HG02870 (cell line): ENCODE data around the gene EGFL7.

Experiments
- ATAC-seq: cut with Tn5 transposase; IDR thresholded peaks from one replicate; pipeline ENCODE4 v1.9.1; 2021; ENCODE audit warnings: mild to moderate bottlenecking, moderate library complexity; ENCODE audit not compliant: unreplicated experiment

The EGFL7 gene

DNA sequence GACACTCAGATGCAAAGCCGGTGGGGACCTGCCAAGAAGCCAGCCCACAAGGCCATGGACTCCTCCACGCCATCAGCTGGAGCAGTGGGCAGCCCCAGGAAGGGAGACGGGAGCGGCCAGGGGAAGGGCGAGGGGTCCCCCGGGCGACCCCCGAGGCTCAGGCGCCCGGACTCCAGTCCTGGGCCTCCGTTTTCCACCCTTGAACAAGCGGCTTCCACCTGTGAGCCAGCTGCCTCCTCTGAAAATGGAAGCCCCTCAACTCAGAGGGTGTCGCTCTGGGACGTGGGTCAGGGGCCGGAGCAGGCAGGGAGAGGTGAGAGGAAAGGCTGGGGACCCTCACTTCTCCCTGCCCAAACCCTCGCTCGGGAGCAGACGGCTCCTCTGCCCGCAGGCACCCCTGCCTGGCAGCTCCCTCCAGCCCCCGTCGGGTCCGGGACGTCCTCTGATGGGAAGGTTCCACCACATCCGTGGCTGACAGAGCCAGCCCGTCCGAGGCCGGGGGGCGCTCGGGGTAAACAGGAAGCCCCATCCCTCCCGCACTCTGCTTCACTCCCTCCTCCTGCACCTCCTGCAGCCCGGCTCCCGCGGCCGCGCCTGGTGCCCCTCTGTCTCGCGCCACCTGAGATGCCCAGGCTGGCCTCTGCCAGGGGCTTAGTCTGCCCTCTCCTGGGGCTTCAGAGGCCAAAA, 3.7 kb upstream of the EGFL7 start:
- no peak for ATAC-seq

DNA sequence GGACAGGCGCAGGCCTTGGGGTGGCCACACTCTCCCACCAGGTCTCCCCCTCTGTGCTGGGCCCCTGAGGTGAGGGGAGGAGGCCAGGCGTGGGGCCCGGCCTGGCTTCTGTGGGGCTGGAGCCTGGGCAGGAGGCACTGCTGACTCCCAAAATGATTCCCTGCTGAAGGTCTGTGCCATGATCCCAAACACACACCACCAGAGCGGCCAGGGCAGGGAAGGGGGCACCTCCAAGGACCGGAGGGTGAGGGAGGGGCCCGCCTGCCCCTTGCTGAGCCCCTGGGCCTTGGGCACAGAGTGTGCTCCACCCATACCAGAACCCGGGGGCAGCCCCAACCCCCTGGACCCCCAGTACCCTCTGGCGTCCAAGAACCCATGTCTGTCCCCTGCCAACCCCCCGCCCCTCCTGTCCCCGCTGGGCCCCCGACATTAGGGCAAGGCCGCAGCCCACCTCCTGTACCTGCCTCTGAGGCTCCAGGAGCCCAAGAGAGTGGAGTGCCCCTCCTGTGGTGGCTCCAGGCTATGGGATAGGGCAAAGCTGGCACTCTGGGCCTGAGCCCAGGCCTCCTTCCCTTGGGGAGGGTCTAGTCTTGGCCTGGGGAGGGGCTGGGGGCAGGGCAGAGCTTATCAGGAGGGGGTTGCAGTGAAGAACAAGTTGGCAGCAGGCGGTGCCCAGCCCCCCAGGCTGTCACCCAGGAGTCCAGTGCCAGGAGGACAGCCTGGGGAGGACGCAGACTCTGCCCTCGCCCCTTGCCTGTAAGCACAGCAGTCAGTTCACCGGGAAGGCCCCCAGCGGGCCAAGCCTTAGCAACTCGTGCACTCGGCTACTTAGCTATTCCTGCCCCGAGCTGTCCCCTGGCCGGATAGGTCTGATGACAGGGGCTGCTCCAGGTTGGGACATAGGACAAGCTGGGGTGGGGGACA, 2.6 kb upstream of the EGFL7 start:
- ATAC-seq = no peak

DNA sequence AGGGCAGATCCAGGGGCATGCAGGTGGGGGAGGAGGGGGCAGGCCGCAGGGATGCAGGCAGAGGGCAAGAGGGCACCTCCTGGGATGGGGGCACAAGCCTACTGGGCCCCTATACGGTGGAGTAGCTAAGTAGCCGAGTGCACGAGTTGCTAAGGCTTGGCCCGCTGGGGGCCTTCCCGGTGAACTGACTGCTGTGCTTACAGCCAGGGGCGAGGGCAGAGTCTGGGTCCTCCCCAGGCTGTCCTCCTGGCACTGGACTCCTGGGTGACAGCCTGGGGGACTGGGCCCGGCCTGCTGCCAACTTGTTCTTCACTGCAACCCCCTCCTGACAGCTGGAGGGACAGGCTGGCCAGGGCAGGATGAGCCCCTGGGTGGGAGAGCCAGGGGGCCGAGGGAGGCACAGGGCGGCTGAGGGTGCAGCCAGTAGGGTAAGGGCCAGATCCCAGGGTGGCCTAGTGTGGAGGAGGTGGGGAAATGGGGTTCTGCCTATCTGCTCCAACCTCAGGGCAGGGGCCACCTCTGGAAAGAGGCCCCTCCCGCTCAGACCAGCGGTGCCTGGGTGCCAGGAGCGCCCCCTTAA, 1.7 kb upstream of the EGFL7 start:
- ATAC-seq = no peak

DNA sequence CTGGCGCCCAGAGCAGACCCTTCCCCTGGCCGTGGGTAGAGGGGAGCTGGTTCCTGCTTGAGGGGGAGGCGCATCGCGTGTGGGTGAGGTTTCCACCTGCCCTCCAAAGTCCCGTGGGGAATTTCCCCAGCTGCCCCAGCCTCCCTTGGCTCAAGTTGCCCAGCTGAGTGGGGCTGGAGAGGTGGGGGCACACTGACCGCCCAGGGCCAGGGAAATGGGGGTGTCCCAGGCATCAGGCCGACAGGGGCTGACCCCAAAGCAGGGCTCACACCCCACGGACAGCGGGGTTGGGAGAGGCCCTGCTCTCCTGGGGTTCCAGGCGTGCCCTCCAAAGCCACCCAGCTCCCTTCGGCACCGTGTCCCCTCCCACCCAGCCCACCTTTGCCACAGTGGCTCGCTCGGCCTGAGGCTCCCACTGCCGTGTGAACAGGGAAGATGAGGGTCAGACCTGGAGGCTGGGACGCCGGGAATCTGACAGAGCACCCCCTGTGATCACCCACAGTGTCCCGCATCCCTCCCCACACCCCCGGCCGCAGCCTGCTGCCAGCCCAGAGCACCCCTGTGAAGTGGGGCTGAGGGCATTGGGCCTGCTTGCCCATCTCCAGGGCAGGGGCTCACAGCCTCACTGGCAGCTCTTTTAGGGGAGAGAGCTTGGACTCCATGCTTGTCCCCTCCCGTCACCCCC, 933 bp upstream of the EGFL7 start:
- no peak for ATAC-seq

DNA sequence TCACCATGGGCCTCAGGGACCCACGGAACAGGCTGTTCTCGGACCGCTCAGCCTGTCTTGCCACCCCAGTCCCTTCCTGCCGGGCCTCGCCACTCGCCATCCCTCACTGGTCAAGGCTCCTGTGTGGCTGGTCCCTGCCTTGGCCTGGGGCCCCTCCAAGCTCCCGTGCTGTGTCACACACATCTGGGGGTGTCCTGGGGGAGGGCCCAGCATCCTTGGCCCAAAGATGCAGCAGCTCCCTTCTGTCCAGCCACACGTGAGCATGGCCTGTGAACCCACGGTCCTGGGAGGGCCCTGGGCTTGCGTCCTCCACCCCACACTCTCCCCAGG, 425 bp upstream of the EGFL7 start:
- ATAC-seq = no peak

DNA sequence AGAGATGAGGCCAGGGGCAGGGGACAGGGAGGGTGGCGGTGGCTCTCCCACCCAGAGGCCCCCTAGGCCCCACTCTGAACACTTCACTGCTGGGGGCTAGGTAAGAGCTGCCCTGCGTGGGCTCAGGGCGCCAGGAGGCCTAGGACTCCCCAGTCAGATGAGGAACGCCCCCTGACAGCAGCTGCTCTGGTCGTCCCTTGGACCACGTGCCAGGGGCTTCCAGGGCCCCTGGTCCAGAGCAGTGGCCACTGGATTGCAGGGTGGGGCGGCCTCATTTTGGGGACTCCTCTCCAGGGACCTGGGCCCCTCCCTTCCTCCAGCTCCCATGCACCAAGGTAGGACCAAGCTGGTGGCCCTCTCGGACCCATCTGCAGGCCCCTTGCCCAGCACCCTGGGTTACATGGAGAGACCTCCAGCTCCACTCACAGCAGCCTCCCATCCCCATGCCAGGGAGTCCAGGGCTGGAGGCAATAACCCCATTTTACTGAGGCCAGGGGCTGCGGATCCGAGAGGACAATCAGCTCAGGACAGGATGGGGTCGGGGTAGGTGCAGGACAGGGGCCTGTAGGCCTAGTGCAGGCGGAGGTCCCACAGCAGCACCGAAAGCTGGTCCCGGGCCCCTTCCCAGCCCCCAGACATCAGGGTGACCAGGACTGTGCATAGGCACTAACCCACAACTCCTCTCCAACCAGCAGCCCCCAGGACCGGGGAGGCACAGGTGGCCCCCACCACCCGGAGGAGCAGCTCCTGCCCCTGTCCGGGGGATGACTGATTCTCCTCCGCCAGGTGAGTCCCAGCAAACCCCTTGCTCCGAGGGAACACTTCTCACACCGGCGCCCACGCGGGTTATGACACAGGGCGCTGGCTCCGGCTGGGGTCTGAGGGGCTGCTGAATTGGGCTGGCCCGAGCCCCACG, 1.5 kb downstream of the EGFL7 start:
- no peak for ATAC-seq

DNA sequence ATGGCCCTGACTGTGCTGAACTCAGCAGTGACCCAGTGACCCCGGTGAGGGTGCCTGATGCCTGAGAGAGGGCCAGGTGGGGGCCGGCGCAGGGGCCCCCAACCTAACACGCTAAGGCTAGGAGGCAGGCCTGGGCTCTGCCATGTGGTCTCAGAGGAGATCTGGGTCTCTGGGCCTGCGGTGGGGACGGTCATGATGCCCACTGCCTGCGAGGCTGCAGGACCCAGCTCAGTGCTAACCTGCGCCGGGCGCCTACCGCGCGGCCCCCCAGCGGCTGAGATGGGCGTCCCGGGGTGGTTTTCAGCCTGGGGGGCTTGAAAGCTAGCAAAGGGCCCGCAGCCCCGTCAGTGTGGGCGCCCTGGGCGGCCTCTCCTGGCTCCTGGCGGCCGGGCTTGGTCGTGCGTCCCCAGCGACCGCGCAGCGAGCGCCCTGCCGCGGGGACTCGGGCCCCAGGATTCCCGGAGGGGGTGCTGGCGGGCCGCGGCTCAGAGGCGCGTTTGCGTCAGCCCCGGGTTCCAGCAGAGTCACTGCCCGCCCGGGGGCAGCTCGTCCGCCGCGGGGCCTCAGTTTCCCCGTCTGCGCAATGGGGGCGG, 2.5 kb downstream of the EGFL7 start:
- no peak for ATAC-seq

DNA sequence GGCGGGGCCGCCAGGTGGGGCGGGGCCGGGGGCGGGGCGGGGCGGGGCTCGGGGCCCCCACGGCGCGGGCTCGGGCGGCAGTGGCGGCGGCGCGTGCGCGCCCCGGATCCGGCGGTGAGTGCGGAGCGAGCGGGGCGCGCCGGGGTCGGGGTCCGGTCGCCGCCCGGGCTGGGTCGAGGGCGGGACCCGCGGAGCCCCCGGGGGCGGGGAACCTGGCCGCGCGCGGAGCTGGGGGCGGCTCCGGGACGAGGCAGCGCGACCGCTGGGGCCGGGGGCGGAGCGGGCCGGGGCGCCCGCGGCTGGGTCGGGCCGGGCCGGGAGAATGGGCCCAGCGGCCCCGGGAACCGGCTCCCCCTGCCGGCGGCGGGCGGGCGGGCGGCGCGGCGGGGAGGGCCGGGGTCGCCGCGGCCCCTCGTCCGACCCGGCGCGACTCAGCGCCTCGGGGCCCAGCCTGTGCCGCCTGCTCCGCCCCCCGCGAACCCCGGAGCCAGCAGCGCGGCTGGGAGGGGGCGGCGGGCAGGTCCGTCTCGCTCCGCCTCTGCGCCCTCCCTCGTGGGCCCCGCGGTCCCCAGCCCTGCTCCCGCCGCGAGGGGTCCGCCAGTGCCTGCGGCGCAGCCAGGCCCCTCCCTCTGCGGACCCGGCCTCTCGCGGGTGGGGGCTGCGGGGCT, 3.1 kb downstream of the EGFL7 start:
- no peak for ATAC-seq

DNA sequence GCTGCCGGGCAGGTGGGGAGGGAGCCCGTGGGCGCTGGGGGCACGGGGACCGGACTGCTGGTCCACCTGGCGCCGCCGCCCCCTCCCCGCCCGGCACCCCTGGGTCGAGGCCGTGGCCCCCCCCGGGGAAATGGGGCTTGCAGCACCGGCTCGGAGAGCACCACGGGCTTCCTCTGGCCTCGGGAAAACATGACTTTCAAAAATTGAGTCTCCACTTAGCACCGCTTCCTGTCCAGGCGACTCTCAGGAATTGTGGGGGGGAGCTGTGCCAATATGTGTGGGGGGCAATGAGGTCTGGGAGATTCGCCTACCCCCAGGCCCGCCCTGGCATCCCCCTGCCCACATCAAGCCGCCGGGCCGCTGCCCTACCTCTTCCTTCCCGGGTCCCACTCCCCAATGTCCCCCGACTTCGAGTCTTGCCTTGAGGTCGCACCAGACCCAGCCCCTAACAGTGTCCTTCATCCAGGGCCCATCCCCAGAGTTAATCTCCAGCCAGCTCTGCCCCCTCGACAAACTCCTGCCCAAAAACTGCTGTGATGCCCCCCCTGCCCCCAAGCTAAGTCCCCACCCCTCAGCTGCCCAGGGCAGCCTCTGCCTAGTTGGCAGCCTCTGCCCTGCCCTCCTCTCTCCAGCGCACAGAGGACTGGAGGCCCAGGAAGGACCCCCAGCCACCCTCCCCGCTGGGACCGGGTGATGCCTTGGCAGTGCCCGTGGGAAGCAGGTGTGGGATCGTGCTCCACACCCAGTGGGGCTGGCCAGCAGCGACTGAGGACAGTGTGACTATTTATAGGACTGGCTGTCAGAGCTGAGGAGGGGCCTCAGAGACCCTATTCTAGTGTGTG, 3.9 kb downstream of the EGFL7 start:
- no peak for ATAC-seq

DNA sequence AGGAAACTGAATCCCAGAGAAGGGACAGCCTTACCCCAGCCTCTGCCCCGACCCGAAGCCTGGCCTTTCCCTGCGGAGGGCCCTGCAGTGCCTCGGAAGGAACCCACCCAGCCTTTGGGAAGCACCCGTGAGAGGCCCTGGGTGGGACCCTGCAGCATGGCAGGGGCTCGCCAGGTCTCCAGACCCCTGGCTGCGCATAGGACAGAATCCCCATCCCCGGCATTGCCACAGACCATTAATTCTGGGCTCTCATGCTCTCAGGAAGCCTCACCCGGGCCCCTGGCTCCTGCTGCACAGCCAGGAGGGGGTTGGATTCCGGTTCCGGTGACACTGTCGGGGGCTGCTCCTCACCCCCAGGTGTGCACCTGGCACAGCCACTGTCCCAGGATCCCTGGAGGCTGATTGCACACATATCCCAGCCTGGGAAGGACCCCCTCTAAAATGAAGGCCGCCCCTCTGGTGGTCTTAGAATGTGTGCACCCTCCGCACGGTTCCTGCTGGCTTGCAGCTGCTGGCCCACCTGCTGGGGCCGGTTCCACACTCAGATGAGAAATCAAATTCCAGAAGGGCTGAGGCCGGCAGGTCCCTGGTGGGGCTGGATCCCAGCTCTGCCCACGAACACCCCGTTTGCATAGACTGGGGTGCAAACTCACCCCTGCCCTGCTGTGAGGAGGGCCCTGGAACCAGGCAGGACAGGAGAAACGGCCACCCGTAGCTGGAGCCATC, 4.7 kb downstream of the EGFL7 start:
- ATAC-seq = no peak

DNA sequence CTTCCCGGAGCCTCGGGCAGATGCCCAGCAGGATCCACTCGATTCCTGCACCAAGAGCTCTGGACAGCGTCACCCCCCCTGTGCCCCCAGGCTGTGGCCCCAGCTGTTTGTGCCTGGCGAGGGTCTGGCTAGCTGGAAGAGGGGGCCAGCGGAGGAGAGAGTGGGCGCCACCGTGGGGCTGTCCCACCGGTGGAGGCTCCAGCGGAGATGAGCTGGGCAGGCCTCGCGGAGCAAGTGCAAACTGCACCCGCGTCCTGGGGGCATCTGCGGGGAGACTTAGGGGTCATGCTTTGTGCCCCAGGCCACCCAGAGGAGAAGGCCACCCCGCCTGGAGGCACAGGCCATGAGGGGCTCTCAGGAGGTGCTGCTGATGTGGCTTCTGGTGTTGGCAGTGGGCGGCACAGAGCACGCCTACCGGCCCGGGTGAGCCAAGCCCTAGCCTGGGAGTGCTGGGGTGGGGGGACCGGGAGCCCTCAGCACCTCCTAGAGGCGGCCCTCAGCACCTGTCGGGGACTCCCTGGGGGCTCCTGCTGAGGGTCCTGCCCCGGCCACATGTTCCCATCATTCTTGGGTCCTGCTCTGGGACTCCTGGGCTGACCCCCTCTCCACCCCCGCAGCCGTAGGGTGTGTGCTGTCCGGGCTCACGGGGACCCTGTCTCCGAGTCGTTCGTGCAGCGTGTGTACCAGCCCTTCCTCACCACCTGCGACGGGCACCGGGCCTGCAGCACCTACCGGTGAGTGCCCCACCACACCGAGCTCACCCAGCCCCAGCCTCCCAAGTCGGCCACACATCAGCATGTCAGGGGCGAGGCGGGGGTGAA, 5.4 kb downstream of the EGFL7 start:
- ATAC-seq = no peak

DNA sequence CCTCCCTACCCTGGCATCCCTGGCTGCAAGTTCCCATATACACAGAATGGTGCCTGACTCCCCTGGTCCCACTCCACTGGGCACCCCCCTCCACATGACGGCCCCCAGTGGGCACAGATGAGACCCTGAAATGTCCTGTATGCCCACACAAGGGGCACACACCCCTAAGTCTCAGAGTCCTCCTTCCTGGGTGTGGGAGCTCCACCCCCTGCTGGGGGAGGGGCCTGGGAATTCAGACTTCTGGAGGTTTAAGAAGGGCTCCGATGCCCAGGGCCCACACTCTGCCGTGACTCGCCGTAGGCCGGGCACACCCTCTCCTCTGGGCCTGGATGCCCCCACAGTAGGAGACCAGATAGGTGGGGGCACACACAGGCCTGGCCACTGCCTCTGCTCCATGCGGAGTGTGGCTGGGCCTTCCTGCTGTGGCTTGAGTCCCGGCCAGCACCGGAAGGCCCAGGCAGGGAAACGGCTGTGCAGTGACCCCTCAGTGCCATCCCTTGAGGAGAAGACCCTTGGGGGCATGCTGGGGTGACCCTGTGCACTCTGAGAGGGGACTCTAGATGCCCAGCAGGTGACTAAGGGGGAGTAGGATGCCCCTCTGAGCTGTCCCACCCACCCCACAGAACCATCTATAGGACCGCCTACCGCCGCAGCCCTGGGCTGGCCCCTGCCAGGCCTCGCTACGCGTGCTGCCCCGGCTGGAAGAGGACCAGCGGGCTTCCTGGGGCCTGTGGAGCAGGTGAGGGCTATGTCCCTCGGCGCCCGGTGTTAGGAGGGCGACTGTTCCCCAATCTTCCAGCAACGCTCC, 6.5 kb downstream of the EGFL7 start:
- ATAC-seq = no peak

DNA sequence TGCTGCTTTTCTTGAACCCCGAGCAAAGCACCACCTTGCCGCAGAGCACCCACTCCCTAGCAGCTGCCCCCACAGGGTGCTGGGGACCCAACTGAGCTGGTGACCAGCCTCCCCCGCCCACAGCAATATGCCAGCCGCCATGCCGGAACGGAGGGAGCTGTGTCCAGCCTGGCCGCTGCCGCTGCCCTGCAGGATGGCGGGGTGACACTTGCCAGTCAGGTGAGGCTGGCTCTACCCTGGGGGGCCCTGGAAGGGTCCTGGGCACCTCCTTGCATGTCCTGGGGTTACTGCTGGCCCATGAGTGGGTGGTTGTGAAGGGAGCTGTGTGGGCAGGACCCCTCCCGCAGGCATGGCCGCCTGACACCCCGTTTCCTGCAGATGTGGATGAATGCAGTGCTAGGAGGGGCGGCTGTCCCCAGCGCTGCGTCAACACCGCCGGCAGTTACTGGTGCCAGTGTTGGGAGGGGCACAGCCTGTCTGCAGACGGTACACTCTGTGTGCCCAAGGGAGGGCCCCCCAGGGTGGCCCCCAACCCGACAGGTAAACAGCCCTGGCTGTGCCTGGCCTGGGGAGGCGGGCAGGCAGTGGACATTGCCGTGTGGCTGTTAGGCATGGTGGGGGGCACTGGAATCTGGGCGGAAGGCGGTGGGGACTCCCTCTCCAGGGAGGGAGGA, 7.2 kb downstream of the EGFL7 start:
- ATAC-seq = no peak

DNA sequence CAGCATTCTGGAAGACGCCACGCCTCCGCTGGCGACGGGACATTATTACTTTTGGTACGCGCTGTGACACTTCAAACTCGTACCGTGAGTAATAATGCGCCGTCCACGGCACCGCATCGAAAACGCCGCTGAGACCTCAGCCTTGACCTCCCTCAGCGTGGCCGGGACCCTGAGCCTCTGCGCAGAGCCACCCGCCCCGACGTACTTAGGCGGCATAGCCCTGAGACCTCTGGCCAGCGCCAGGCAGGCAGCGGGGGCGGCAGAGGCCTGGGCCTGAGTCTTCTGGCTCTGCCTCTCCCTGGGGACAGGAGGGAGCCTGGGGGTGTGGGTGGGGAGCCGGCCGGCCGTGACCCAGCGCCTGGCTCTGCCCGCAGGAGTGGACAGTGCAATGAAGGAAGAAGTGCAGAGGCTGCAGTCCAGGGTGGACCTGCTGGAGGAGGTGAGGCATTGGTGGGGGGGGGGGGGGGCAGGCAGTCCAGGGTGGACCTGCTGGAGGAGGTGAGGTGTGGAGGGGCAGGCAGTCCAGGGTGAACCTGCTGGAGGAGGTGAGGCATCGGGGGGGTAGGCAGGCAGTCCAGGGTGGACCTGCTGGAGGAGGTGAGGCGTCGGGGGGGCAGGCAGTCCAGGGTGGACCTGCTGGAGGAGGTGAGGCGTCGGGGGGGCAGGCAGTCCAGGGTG, 8.0 kb downstream of the EGFL7 start:
- ATAC-seq = no peak

DNA sequence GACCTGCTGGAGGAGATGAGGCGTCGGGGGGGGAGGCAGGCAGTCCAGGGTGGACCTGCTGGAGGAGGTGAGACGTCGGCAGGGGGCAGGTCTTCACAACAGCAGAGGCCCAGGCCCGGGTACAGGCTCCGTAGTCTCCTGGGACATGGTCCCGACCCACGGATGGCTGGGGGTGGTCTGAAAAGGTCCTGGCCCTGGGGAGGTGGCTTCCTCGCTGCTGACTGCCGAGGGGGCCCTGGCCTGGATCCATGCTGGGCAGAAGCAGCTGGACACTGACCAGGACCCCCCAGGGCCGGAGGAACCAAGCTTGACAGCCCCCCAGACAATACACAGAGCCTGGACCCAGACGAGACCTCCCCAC, 8.5 kb downstream of the EGFL7 start:
- no peak for ATAC-seq
